Naive thymus-derived CD8-positive, alpha-beta T cell (primary cell): Measurements from ENCODE around the gene SPDL1. TPM values are rescaled to one million over a fixed set of nuclear protein-coding genes. Genes with fewer than 3 reads are reported as not detected.

Experiments used
- ATAC-seq, 2 donors: fragments of 150-1000 bp; cut with Tn5 transposase in 1 of 2; sonication (Bioruptor Pico), chemical (Tn5 transposase) in 1 of 2; 1 replicate in 1 of 2; 2 replicates in 1 of 2; pipeline ENCODE4 v1.10.0; 2021; ENCODE audit warnings: mild to moderate bottlenecking in 2 of 2, moderate library complexity in 2 of 2
- POLR2A ChIA-PET: fragments of 350-600 bp; sonication (Branson Sonifier 250); formaldehyde crosslinking; loops from one replicate; lab custom pipeline; 2021; ENCODE audit warnings: antibody characterized with exemption; lab: Charles Lee
- DNase-seq, 10 donors: peaks; one replicate each; pipeline versions ENCODE4 v3.0.0 to v3.0.0-alpha.2; 2020 to 2022
- H3K27ac Mint-ChIP-seq, 10 donors: one replicate each; pipeline ENCODE4 v1.8.0; 2020 to 2022; ENCODE audit warnings: mild to moderate bottlenecking in 10 of 10, mixed read lengths in 10 of 10, moderate library complexity in 4 of 10, inconsistent platforms in 1 of 10
- H3K27me3 Mint-ChIP-seq, 5 donors: one replicate each; pipeline ENCODE4 v1.8.0; 2021 to 2022; ENCODE audit warnings: mixed read lengths in 5 of 5
- H3K36me3 Mint-ChIP-seq, 3 donors: one replicate each; pipeline ENCODE4 v1.8.0; 2020 to 2022; ENCODE audit warnings: mixed read lengths in 3 of 3, mild to moderate bottlenecking in 2 of 3, inconsistent platforms in 1 of 3
- H3K4me1 Mint-ChIP-seq, 4 donors: one replicate each; pipeline ENCODE4 v1.8.0; 2021 to 2022; ENCODE audit warnings: mixed read lengths in 4 of 4
- H3K4me3 Mint-ChIP-seq, 10 donors: one replicate each; pipeline ENCODE4 v1.8.0; 2020 to 2022; ENCODE audit warnings: mild to moderate bottlenecking in 10 of 10, mixed read lengths in 10 of 10, moderate library complexity in 6 of 10, inconsistent platforms in 1 of 10
- H3K9me3 Mint-ChIP-seq, 9 donors: one replicate each; pipeline ENCODE4 v1.8.0; 2020 to 2022; ENCODE audit warnings: mixed read lengths in 9 of 9, mild to moderate bottlenecking in 3 of 9, inconsistent platforms in 1 of 9, moderate library complexity in 1 of 9
- polyA plus RNA-seq, 3 donors: library from polyadenylated mRNA; unstranded; fragments of 300-500 nt; fragmentation: Illumina TruSeq; gene quantifications; one replicate each; pipeline ENCODE4 v1.2.3, GENCODE V29; 2021
- total RNA-seq, 8 experiments: library from RNA in 2 of 8; stranded (reverse) in 2 of 8; gene quantifications; one replicate each; pipeline ENCODE4 v1.2.3 and lab custom pipeline; 2021 to 2026

Gene SPDL1, protein sequence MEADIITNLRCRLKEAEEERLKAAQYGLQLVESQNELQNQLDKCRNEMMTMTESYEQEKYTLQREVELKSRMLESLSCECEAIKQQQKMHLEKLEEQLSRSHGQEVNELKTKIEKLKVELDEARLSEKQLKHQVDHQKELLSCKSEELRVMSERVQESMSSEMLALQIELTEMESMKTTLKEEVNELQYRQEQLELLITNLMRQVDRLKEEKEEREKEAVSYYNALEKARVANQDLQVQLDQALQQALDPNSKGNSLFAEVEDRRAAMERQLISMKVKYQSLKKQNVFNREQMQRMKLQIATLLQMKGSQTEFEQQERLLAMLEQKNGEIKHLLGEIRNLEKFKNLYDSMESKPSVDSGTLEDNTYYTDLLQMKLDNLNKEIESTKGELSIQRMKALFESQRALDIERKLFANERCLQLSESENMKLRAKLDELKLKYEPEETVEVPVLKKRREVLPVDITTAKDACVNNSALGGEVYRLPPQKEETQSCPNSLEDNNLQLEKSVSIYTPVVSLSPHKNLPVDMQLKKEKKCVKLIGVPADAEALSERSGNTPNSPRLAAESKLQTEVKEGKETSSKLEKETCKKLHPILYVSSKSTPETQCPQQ
- total RNA-seq: 10 to 100 TPM; 13.9 to 15.2 TPM
- 1 to 10 TPM; 6.2 to 7.8 (median 6.4) TPM for polyA plus RNA-seq
- 5.9 to 24.2 (median 18.0) reads per million in 6 experiments for total RNA-seq (lab: John Stamatoyannopoulos, UW)

DNA sequence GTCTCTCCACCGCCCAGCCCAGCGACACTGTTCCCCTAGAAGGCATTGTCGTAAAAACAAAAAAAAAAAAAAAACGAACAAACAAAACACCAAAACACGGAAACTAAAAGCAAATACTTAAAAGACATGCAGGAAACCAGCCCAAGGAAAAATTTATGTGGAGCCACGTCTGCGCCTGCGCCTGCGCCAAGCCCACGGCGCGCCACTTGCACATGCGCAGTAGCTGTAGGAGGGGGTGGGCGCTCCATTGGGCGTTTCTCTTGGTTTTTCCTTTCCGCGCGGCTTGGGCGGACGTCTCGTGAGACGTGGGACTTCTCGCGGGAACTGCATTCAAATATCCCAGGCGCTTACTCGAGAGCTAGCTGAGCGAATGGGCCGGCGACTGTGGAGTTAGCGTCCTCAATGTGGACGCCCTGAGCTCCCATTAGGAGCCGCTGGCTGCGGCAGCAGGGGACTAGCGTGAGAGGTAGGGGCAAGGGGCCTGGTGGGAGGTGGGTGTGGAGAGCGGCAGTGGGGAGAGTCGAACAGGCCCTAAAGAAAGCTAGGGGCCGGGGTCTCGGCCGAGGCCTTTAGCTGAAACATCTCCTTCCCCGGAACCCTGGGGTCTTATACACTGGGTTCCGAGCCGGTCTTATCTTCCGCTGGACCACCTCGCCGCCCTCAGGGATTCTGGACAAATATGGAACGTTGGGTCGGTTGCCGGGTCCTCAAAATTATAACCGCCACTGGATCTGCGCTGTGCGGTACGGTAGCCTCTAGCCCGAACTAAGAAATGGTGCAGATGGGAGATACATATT lies at the start of gene SPDL1:
Gene SPDL1 (plus strand): TSS at position 350 of the 797 bp plus-strand sequence. CDS start 4,644 bp downstream, outside the sequence.
- Mint-ChIP-seq H3K4me1 (peaks cover 7 to 32% (median 29%) of the 10 kb centered on the region in 4 donors), H3K4me3 (peak within 1 kb of the TSS; percentile 95 to 100 (median 98)), H3K27ac (peak within 1 kb of the TSS; percentile 89 to 98 (median 94)), H3K36me3 (peaks cover 0 to 6% (median under 1%) of the 10 kb centered on the region in 3 donors), H3K27me3 (peaks cover 0 to 3% (median 0%) of the 10 kb centered on the region in 5 donors), H3K9me3 (no peaks in the 10 kb centered on the region)
- ATAC-seq (peak; percentile 96 to 97), DNase-seq (peak; percentile 87 to 96 (median 92))
- POLR2A ChIA-PET: interaction anchor here (0.6 to 1.3 kb wide), 6 partner anchors 10 to 967 kb away, joined by 3 to 16 read pairs (median 6); partner anchors contain the start of gene DOCK2

DNA sequence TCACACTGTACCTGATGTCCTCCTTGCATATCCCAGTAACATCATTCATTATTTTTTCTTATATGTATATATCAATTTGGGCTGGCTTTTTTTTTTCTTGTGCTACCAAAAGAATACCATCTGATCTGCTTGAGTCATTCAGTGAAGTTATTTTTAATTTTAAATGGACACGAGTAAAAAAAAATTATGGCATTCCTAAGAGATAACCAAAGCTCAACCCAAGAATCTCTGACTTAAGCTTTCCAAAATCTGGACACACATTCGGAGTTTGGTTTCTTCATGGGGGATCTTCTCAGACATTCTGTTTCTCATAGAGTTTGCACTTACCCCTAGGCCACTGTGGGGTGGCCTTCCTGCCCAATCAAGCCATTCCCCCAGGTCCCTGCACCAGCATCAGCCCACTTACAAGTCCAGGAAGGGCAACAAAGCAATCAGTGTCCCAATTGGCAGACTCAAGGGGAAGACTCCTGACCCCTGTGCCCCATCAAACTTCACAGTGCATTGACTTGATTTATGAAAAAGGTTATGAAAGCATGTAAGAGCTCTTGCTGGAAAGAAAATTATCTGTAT lies 49.2 kb upstream of the SPDL1 start:
- H3K4me1 Mint-ChIP-seq: no peaks in the 10 kb centered on the region
- POLR2A ChIA-PET: no interaction called here
- DNase-seq (no peak), ATAC-seq (no peak)
- H3K27ac Mint-ChIP-seq: no peak overlapping the region
- no peaks in the 10 kb centered on the region for H3K36me3 Mint-ChIP-seq
- no peak overlapping the region for H3K4me3 Mint-ChIP-seq
- peaks cover 0 to 3% (median 0%) of the 10 kb centered on the region in 9 donors for H3K9me3 Mint-ChIP-seq
- H3K27me3 Mint-ChIP-seq: peaks cover 9 to 43% (median 12%) of the 10 kb centered on the region in 5 donors

DNA sequence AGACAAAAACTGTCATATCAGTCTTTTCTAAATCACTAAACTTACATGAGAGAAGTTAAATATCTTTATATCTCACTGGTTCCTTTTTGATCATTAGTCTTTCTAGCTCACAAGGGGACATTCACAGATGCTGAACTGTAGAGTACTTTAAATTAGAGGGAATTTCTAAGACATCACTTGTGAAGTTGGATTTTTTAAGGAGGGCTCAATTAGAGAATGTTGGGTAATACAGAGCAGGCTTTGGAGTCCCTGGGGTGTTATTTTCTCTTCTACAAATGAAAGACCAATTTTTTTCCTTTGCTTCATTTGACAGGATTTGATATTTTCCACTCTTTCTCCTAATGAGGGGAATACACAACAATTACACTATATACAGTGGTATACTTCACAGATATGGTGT lies 48.6 kb upstream of the SPDL1 start:
- Mint-ChIP-seq H3K27ac (no peak overlapping the region), H3K4me1 (no peaks in the 10 kb centered on the region), H3K36me3 (no peaks in the 10 kb centered on the region), H3K27me3 (peaks cover 7 to 38% (median 12%) of the 10 kb centered on the region in 5 donors), H3K4me3 (no peak overlapping the region), H3K9me3 (peaks cover 0 to 3% (median 0%) of the 10 kb centered on the region in 9 donors)
- ATAC-seq (no peak), DNase-seq (no peak)
- POLR2A ChIA-PET: no interaction called here

DNA sequence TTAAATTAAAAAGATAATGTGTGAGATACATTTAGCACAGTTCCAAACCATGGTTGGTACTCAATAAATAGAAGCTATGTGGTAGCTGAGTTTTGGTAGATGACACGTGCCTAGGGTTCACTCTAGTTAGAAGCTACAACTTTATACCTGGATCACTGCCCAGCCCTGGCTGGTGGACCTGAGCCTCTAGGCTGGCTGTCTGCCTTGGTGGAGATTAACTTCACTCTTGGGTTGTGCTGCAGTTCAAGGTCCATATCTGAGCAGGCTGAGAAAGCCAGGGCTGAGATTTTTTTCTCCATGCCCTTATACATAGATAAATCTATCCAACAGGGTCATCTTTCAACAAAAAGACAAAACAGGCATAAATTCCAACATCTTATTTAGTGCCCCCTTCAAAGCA lies 44.6 kb upstream of the SPDL1 start:
- Mint-ChIP-seq H3K4me3 (no peak overlapping the region), H3K27me3 (peaks cover 2 to 24% (median 5%) of the 10 kb centered on the region in 5 donors), H3K9me3 (peaks cover 0 to 2% (median 0%) of the 10 kb centered on the region in 9 donors), H3K36me3 (no peaks in the 10 kb centered on the region), H3K4me1 (no peaks in the 10 kb centered on the region), H3K27ac (no peak overlapping the region)
- POLR2A ChIA-PET: no interaction called here
- DNase-seq (no peak), ATAC-seq (no peak)

DNA sequence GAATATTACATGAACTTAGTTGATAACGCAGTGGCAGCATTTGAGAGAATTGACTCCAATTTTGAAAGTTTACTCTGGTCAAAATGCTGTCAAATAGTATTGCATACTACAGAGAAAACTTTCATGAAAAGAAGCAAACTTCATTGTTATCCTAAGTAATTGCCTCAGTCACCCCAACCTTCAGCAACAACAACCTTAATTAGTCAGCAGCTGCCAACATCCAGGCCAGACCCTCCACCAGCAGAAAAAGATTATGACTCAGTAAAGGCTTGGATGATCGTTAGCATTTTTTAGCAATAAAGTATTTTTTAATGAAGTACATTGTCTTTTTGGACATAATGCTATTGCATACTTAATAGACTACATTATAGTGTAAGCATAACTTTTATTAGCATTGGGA lies 40.8 kb upstream of the SPDL1 start:
- no peak overlapping the region for H3K4me3 Mint-ChIP-seq
- no peak for ATAC-seq
- H3K9me3 Mint-ChIP-seq: peaks cover 0 to 2% (median 0%) of the 10 kb centered on the region in 9 donors

DNA sequence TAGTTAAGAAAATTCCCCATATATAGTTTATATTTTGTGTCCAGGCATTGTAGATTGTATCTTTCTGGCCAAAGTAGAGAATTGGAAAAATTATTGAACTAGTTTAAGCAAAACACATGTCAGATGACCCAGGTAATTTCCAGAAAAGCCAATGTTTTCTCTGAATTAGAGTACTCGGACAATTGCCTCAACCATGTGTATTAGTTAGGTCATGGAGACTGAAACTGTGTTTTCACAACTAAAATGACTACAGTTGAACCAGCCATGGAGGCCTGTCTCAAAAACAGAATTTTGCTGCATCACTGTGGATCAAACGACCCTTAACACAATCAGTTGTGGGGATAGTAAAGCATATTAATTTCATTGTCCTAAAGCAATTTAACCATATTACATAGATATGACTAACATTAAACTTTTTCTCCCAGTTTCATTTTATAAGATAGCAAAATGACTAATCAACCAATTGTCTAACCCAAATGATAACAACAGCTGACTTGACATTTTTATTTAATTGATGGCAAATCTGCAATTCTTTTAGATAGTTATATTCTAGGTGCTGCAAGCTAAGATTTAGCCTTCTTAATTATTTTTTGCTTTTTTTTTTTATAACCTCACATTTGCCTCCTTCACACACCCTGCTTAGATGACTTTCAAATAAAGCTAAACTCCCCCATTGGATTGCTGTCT lies 39.2 kb upstream of the SPDL1 start:
- no peaks in the 10 kb centered on the region for H3K4me1 Mint-ChIP-seq
- peaks cover 0 to 2% (median 0%) of the 10 kb centered on the region in 9 donors for H3K9me3 Mint-ChIP-seq
- no peak overlapping the region for H3K4me3 Mint-ChIP-seq
- no peak overlapping the region for H3K27ac Mint-ChIP-seq
- ATAC-seq (no peak), DNase-seq (no peak)
- no peaks in the 10 kb centered on the region for H3K36me3 Mint-ChIP-seq
- peaks cover 12 to 52% (median 23%) of the 10 kb centered on the region in 5 donors for H3K27me3 Mint-ChIP-seq
- POLR2A ChIA-PET: no interaction called here

More for the DNA sequence above, 40.8 kb upstream of the SPDL1 start:
- no peak for DNase-seq
- POLR2A ChIA-PET: no interaction called here
- Mint-ChIP-seq H3K36me3 (no peaks in the 10 kb centered on the region), H3K27ac (no peak overlapping the region), H3K4me1 (no peaks in the 10 kb centered on the region), H3K27me3 (peaks cover 9 to 36% (median 17%) of the 10 kb centered on the region in 5 donors)

DNA sequence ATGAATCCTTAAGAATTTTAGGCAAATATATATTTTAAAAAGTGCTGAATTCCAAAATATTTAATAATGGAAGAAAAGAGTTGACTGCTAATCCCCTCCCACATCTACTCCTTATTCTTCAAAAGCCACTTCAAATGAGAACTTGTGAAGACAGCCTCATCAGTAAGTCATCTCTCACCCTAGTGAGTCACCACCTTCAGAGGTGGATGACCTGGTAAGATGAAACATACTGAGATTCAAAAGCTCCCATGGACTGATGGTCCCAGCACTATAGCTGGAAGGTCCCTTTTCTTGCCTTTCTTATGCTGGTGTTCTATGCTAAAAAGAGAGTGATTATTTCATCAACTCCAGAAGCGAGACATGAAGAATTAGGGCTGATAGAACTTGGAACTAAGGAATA lies 37.8 kb upstream of the SPDL1 start:
- H3K27ac Mint-ChIP-seq: no peak overlapping the region
- no peak for ATAC-seq
- POLR2A ChIA-PET: no interaction called here

DNA sequence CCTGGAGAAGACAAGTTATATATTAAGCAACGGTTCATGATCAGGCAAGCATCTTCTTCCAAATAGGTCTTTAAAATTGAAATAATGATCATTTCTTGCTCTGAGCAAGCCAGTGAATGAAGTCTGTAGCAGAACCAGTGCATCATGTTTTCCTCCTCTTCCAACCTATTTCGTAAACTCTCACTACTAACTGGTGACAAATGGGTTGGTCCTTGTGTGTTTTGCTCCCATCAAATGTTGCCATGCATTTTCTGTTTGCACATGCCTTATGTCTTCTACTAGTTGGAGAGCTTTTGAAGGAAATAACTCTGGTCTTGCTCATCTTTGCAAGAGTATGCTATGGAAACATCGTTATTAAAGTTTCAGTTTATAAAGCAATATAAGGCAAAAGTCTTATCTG lies 37.2 kb upstream of the SPDL1 start:
- H3K9me3 Mint-ChIP-seq: peaks cover 0 to 2% (median 0%) of the 10 kb centered on the region in 9 donors
- no peak overlapping the region for H3K4me3 Mint-ChIP-seq
- no peaks in the 10 kb centered on the region for H3K36me3 Mint-ChIP-seq
- H3K4me1 Mint-ChIP-seq: no peaks in the 10 kb centered on the region
- ATAC-seq (no peak), DNase-seq (no peak)
- no peak overlapping the region for H3K27ac Mint-ChIP-seq
- POLR2A ChIA-PET: no interaction called here
- H3K27me3 Mint-ChIP-seq: peaks cover 15 to 71% (median 32%) of the 10 kb centered on the region in 5 donors

More for the DNA sequence above, 37.8 kb upstream of the SPDL1 start:
- H3K36me3 Mint-ChIP-seq: no peaks in the 10 kb centered on the region
- no peak for DNase-seq
- H3K4me1 Mint-ChIP-seq: no peaks in the 10 kb centered on the region
- H3K4me3 Mint-ChIP-seq: no peak overlapping the region
- H3K27me3 Mint-ChIP-seq: peaks cover 12 to 65% (median 29%) of the 10 kb centered on the region in 5 donors
- peaks cover 0 to 2% (median 0%) of the 10 kb centered on the region in 9 donors for H3K9me3 Mint-ChIP-seq

DNA sequence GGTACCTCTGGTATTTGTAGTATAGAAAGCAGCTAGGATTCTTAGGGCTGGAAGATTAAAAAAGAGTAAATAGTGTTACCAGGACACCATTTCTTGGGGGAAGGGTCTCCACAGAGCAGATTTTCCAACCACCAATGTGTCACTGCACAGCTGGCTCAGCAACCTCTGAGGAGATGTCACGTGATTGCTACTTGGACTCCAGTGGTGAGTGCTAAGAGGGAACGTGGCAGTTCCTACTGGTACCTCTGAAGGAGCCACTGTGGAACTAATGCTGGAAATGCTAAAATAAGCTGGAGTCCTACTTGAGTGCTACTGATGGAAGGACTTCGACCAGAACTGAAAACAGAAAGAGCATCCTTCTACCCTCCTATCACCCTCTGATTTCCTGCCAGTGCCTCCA lies 36.1 kb upstream of the SPDL1 start:
- ATAC-seq: no peak
- Mint-ChIP-seq H3K4me1 (no peaks in the 10 kb centered on the region), H3K4me3 (no peak overlapping the region), H3K9me3 (peaks cover 0 to 4% (median 0%) of the 10 kb centered on the region in 9 donors), H3K27me3 (peaks cover 23 to 83% (median 38%) of the 10 kb centered on the region in 5 donors), H3K36me3 (no peaks in the 10 kb centered on the region), H3K27ac (no peak overlapping the region)
- DNase-seq: no peak
- POLR2A ChIA-PET: no interaction called here

DNA sequence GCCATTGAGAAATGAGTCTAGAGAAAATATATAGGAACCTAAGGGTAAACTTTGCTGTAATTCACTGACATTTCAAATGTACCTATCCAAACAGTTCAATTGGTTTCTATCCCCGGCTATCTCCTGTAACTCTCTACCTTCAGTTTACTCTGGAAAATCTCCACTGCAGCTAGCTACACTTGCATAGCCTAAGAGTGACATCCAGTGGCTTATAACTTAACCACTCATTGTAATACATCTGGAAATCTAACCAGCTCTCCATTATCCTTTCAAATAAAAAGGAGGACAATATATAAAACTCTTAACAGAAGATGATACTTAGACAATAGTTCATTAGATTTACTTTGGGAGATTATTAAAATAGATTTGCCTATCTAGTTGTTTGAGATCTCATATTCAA lies 35.3 kb upstream of the SPDL1 start:
- DNase-seq: no peak
- no peaks in the 10 kb centered on the region for H3K4me1 Mint-ChIP-seq
- POLR2A ChIA-PET: no interaction called here
- ATAC-seq: no peak
- H3K9me3 Mint-ChIP-seq: peaks cover 0 to 12% (median 0%) of the 10 kb centered on the region in 9 donors
- H3K36me3 Mint-ChIP-seq: no peaks in the 10 kb centered on the region
- H3K4me3 Mint-ChIP-seq: no peak overlapping the region
- peaks cover 30 to 83% (median 43%) of the 10 kb centered on the region in 5 donors for H3K27me3 Mint-ChIP-seq
- H3K27ac Mint-ChIP-seq: no peak overlapping the region

DNA sequence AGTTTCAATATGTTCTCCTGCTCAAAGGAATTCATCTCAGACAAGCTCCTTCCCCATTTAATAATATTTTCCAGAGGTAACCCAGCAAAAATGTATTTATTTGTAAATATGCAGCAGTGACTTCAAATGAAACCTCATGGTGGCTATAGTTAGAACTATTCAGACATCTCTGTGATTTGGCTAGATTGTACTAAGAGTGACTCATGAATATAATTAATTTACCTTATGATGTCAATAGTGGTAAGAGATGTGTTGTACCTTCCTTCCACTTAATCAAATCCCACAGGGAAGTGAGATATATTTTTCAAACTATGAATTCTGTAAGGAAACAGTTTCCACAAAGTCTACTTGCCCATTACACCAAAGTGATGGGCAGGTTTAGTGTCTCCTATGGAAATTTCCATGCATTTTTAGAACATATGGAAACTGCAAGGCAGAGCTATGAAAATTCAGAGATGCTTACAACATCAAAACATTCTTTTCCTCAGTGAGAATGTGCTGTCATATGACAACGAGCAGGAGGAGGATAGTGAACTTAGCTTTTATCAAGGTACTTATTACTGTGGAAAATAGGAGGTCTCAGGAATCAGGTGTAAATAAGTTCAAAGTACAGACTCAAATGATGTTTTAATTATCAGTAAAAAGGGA lies 34.0 kb upstream of the SPDL1 start:
- POLR2A ChIA-PET: no interaction called here
- DNase-seq: no peak

More for the DNA sequence above, 34.0 kb upstream of the SPDL1 start:
- no peak for ATAC-seq
- Mint-ChIP-seq H3K27me3 (peaks cover 34 to 81% (median 43%) of the 10 kb centered on the region in 5 donors), H3K36me3 (no peaks in the 10 kb centered on the region), H3K4me3 (no peak overlapping the region), H3K4me1 (no peaks in the 10 kb centered on the region), H3K9me3 (peaks cover 0 to 18% (median 0%) of the 10 kb centered on the region in 9 donors), H3K27ac (no peak overlapping the region)
